Activated CD8-positive, alpha-beta memory T cell treated with anti-CD3 and anti-CD28 coated beads, Interleukin-2, amount 50 U/mL, for 4 hours (primary cell): ENCODE measurements around the gene GTF2H4.

Experiments used
- DNase-seq: peaks from one replicate; pipeline ENCODE4 v3.0.0-alpha.2; 2020

The GTF2H4 gene

DNA sequence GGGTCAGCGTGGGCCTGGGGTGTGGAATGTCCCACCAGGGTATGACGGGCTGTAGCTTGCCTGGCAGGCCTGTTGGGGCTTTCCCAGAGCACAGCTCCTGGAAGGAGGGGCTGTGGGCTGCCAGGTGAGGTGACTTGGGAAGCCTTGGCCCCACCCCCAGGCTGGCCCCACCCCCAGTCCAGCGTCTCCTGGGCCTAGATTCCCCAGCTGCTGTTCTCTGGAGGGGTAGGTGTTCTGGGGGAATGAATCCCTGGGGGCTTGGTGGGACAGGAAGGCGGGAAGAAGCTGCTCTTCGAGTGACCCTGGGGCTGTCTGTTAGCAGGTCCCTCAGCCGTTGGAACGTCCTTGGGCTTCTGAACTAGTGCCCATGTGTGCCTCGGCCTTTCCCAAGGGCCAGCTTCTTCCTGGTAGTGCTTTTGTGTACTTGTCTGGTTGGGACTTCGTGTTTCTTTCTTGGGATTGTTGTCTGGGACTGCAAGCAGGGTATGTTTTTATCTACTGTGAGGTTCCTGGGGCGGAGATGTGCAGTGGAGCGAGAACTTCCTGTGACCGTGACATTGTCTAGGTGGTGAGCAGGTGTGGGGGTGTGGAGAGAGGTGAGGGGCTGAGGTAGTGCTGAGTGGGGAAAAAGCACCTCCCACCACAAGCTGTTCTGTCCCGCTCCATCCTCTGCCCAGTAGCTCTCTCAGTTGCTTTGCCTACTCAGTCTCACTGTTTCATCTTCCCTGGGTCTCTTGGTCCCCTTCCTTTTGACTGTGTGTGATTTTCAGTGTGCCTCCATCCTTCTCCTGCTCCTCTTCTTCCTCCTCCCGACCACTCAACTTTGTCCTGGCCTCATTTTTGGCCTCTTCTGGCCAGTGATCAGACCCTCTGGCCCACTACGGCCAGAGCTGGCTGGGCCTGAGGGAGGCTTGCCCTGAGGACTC, 25.0 kb upstream of the GTF2H4 start:
- no peak for DNase-seq

DNA sequence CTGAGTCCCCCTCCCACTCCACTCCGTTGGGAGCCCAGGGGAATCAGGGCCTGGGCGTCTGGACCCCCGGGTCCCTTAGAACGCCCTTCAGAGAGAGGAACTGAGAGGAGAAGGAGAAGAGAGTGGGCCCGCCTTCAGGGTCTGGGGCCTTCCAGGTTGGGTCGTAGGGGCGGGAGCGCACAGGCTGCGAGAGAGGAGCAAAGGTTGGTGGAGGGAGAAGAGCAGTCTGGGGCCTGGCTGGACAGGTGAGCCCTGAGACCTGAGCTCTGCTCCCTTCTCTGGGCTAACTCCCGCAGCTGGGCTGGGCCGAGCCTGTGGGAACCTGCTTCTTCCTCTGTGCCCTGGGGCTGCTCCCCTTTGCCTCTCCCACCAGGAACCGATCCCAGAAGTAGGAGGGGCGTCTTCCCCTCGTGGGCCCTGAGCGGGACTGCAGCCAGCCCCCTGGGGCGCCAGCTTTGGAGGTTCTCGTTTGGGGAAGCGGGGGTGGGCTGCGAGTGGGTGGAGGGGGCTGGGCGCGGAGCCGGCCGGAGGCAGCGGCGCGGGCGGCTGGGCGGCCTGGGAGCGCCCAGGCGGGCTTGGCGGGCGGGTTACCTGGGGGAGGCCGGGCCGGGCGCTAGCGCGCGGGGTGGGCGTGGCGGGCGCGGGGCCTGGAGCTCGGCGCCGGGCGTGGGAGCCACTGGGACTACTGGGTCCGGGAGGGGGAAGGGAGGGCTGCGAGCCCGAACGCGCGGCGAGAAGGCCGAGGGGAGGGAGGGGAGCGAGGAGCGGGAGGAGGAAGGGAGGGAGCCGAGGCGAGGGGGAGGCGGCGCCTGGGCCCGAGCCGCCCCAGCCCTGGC, 24.1 kb upstream of the GTF2H4 start, which contains the start of gene DDR1:
Gene DDR1, plus strand, starts transcription at position 835 of the 836 bp plus-strand sequence. CDS start 4,211 bp downstream, outside the sequence.
- peak; percentile 50 for DNase-seq

DNA sequence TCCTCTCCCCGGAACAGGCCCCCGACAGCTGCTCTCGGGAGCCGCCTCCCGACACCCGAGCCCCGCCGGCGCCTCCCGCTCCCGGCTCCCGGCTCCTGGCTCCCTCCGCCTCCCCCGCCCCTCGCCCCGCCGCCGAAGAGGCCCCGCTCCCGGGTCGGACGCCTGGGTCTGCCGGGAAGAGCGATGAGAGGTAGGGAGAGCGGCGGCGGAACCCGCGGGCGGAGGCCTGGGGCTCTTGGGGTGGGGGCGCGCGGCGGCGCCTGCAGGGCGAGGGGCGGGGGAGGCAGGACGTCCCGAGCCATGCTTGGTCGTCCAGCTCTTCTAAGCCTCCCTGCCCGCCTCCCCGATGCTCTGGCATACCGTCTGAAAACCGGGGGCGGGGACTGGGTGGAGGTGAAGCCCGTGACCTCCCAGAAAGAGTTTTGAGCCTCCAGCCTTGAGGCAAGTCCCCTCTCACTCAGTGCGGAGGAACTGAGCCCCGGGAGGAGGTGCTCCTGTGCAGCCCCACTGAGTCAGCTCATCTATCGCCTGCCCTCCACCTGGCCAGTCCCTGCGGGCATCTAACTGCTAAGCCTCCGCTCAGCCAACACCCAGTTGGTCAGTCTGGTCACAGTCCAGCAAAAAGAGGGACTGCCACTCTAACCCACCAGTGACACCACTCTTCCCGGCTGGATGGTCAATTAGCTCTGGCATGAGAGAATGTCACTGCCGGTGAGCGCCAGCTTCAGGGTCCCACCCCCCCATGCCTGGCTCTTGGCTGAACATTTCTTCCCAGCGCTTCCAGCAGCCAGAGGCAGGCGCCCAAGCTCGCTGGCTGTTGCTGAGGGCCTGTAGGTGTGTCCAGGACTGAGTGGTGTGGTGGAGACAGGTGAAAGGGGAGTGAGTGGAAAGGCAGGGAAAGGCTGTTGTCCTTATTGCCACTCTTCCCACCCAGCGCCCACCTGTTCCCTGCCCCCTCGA, 23.2 kb upstream of the GTF2H4 start:
- peak; percentile 42 for DNase-seq

DNA sequence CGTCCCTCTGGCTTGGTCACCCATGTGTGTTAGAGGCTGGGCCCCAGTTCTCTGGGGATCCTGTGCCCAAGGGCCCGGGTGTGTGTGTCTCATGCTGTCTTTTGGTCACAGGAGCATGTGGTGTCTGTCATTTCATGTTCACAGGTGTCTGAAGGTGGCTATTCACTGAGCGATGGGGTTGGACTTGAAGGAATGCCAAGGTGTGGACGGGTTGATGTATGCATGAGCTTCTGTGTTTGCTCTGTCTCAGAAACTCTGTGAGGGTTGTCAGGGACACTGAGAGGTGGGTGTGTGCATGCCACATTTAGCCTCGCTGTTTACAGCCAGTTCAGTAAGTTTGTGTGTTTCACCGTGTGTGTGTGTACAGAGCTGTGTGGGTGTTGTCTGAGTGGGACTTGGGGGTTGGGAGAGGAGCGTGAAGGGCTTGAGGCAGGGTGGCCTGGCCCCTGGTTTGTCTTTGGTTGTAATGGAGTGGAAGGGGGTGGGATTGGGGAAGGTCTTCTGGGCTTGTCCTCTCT, 22.5 kb upstream of the GTF2H4 start:
- DNase-seq, result peak; percentile 16

DNA sequence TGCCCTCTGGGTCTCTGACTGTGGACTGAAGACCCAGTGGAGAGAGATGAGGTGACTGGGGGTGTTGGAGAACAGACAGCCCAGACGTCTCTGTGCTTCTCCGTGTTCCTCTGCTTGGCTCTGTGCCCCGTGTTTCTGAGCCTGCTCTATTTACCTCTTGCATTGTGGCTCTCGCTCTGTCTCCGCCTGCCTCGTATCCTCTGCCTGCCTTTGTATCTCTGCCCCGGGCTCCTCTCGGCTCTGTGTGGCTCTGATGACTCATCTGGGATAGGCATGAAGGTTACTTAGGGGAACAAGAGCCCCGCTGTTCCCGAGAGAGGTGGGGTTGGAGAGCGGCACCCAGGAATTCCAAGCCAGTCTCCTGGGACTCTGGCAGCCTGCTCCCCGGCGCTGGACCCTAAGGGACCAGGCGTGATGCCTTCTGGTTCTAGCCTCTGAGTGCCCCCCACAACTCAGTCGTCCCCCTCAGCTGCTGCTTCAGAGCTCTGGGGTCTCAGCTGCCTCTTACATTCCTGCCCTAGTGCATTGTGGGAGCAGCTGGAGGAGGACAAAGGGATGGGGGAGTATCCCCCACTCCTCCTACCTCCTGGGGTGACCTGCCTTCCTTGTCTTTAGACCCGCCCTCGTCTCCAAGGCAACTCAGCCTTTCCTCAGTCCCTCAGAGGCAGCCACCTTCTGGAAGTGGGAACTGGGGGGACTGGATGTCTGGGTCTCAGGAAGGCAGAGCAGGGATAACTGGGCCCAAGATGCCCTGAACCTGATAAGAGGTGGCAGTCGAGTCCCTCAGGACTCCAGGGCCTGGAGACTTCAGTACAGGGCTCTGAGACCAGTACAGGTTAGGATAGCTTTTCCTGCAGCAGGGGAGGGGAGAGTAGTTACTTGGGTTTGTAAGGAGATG, 21.8 kb upstream of the GTF2H4 start:
- DNase-seq, result peak; percentile 17

DNA sequence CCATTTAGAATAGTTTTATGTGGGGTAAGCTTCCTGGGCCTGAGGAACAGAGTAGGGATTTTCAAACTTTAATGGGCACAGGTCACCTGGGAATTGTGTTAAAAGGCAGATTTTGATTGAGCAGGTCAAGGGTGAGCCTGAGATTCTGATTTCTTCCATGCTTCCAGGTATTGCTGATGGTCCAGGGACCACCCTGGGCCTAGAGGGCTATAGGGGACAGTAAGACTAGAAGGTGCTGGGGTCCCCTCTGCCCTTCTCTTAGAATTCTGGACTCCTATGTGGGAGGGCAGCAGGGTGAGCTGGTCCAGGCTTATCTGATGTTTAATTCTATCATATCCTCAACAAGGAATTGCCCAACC, 21.1 kb upstream of the GTF2H4 start:
- DNase-seq, result no peak

DNA sequence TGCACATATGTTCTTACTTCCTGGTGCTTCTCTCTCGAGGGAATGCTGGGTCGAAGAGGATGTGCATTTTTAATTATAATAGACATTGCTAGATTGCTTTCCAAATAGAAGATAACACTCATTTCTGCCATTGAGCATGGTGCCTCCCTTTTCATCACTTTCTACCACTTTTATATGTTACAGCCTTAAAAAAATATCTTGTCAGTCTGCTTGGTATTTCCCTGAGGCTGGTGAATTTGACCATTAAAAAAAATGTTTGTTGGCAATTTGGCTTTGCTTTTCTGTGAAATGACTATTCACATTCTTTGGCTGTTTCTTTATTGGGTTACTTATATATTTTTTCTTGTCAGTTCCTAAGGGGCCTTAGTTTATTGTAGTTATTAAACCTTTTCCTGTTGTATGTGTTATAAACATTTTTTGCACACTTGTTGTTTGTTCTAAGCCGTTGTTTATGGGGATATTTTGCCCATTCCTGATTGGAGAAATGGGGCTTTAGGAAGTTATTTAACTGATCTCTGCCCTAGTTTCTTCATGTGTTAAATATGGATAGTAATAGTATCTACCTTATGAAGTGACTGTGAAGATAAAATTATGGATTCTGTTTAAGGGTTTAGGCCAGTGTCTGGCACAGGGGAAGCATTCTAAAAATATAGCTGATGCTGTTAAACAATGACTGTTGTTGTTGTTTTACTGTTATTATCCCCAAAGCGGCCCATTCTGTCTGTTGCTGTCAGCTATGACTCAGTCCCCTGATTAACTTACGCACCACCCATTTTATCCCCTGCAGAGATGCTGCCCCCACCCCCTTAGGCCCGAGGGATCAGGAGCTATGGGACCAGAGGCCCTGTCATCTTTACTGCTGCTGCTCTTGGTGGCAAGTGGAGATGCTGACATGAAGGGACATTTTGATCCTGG, 19.8 kb upstream of the GTF2H4 start:
- DNase-seq, result no peak

DNA sequence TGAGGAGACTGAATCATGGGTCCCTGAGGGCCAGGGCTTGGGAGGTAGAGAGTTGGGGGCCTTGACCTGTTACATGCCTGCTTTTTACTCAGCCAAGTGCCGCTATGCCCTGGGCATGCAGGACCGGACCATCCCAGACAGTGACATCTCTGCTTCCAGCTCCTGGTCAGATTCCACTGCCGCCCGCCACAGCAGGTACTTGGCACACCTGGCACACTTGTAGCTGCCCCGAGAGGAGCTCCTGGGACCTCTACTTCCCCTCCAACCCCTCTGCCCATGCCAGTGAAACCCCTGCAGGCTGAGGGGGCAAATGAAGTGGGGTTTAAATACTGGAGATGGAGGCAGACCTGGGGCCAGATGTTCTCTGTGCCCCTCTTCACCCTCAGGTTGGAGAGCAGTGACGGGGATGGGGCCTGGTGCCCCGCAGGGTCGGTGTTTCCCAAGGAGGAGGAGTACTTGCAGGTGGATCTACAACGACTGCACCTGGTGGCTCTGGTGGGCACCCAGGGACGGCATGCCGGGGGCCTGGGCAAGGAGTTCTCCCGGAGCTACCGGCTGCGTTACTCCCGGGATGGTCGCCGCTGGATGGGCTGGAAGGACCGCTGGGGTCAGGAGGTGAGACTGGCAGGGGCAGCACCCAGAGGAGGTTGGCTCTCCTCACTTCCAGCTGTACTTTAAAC, 19.1 kb upstream of the GTF2H4 start:
- DNase-seq, result peak; percentile 12

DNA sequence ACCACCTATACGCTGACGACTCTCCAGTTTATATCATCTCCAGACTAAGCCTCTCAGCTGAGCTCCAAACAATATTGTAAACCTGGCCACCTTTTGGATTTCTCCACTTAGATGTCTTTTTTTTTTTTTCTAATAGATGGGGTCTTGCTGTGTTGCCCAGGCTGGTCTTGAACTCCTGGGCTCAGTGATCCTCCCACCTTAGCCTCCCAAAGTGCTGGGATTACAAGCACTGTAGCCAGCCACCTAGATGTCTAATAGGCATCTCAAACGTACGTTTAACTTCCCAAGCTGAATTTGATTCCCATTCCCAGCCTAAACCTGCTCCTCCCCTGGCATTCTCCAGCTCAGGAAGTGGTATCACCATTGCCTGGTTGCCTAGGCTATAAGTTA, 18.5 kb upstream of the GTF2H4 start:
- no peak for DNase-seq

DNA sequence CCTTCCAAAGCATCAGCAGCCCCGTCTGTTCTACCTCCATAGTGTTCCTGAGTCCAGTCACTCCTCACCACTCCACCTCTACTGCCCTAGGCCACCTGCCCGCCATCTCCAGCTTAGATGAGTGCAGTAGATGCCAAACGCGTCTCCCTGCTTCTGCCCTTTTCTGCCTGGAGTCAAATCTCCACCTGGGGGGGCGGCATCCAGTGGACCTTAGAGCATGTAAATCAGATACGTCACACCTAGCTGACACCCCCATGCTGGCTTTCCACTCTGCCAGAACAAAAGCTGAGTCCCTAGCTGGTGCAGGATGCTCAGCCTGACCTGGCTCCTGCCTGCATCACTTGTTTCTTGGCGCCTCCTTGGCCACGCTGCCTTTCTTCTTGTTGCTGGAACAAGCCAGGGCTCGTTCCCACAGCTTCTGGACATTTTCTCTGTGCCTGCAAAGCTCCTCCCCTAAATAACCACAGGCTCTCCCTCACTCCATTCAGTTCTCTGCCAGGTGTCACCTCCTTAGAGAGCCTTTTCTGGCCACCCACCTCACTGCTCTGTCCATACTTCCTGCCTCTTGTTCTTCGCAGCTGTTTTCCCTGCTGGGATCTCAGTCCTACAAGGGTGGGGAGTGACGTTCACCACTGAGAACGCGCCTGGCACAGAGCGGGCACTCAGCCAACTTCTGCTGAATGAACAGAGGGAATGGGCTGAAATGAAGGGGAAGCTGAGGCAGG, 17.9 kb upstream of the GTF2H4 start:
- peak; percentile 7 for DNase-seq

DNA sequence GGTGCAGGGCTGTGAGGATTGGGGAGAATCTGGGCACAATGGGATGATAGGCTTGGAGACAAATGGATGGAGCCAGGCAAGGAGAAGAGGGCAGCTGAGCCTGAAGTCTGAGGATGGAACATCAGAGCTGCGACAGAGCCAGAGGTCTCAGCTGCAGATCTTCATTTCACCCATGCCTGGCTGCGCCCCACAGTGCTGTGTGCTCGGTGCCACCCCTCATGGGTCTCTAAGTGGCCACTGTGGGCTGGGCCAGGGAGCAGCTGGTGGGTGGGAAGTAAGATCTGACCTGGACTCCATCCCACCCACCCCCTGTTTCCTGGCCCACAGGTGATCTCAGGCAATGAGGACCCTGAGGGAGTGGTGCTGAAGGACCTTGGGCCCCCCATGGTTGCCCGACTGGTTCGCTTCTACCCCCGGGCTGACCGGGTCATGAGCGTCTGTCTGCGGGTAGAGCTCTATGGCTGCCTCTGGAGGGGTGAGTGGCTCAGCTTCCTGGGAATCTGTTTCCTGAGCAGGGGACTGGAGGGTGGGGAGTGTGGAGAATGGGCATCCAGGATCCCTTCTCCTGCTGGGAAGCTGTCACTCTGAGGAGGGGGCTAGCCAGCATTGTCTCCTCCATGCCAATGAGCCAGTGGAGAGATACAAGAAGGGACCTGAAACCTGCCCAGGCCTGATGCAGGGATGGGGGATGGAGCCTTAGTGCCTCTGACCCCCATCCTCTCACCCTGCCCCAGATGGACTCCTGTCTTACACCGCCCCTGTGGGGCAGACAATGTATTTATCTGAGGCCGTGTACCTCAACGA, 17.2 kb upstream of the GTF2H4 start:
- peak; percentile 11 for DNase-seq

DNA sequence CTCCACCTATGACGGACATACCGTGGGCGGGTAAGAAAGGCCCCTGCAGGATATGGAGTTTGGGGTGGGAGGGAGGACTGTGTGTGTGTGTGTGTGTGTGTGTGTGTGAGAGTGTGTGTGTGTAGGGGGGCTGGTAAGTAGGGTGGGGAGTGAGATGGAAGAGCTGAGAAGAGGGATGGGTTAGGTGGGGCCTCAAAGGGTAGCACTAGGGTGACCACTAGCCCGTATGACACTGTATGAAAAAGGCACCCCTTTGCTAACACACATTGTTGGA, 16.6 kb upstream of the GTF2H4 start:
- DNase-seq, result no peak

DNA sequence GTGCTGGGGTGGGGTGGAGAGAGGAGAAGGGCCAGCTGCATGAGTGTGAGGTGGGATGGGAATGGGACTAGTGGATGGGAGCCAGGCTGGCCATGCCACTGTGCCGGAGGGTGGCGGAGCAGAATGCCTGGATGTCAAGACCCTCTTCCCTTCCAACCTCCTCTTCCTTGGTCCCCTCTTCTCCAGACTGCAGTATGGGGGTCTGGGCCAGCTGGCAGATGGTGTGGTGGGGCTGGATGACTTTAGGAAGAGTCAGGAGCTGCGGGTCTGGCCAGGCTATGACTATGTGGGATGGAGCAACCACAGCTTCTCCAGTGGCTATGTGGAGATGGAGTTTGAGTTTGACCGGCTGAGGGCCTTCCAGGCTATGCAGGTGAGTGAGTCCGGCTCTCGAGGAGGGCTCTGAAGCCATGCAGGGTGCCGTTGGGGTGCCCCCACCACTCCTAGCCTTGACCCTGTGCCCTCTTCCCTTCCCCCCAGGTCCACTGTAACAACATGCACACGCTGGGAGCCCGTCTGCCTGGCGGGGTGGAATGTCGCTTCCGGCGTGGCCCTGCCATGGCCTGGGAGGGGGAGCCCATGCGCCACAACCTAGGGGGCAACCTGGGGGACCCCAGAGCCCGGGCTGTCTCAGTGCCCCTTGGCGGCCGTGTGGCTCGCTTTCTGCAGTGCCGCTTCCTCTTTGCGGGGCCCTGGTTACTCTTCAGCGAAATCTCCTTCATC, 16.0 kb upstream of the GTF2H4 start:
- DNase-seq, result peak; percentile 11

DNA sequence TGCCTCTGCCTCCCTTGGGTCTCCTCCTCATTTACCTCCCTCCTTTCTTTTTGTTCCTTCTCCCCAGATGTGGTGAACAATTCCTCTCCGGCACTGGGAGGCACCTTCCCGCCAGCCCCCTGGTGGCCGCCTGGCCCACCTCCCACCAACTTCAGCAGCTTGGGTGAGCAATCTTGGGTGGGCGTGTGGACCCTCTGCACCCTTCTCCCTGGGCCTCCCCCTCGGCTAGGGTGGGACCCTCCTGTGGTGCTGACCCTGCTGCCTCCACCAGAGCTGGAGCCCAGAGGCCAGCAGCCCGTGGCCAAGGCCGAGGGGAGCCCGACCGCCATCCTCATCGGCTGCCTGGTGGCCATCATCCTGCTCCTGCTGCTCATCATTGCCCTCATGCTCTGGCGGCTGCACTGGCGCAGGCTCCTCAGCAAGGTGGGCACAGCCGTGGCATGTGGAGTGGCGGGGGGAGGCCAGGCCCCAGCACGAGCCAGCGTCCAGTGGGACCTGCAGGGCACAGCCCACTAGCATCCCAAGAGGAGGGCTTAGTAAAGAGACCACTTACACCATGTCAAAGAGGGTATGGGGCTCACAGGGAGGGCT, 14.9 kb upstream of the GTF2H4 start:
- no peak for DNase-seq

DNA sequence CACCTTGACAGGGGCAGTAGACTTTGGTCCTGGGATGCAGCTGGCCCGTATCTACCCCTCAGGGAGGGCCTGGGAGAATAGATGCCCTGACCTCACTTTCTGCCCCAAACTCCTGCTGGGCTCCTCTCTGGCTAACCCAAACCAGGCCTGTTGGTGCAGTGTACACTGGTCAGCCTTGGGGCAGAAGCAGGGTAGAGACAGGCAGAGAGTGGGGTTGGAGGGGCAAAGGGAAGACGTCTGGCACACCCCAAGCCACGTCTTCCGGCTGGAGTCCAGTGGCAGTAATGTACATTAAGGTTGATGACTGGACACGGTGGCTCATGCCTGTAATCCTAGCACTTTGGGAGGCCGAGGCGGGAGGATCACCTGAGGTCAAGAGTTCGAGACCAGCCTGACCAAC, 14.3 kb upstream of the GTF2H4 start:
- DNase-seq, result no peak

DNA sequence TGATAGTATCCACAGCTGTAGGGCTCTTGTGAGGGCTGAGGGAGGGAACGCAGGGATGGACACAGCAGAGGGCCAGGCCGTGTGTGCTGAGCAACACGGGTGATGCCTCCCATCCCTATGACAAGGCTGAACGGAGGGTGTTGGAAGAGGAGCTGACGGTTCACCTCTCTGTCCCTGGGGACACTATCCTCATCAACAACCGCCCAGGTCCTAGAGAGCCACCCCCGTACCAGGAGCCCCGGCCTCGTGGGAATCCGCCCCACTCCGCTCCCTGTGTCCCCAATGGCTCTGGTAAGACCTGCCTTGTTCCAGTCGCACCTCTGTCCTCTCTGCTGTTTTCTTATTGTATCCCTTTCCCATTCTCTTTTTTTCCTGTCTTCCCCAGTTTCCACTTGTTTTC, 13.6 kb upstream of the GTF2H4 start:
- DNase-seq, result no peak

DNA sequence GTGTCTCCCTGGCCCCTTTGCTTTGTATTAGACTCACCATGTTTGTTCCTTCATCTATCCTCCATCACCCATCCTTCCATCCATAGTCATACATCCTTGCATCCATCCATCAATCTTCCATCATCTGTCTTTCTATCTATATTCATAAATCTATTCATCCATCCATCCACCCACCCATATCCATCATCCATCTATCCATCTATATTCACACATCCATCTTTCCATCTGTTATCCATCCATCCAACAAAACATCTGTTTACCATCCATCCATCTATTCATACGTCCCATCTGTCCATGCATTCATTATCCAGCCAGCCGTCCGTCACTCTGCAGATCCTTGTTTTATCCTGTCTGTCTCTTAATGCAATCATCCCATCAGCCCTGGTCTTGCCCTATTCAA, 13.1 kb upstream of the GTF2H4 start:
- DNase-seq, result no peak
